ENCODE measurements around the gene SLC25A18.

DNA sequence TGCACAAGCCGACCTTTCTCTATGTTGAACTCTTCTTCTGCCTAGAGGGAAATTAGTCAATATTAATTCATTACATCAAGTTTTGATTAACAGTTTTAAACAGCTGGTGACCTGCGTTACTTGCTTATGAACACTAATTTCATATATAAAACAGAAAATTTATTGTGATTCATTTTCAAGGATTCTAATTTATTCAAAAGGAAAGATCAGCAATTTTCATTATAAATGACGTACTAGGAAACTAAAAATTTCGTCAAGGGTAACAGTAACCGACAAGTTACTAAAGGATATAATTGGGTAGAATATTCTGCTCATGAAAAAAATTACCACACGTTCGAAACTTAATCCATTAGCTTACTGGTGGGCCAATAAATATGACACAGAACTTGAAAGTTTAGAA lies 50.0 kb downstream of the SLC25A18 start:
- TF ChIP-seq EZH2 (IDR thresholded peaks at IDR 0.05; ENCODE audit: low read depth) = no peak
- TF ChIP-seq, protein P1, sequence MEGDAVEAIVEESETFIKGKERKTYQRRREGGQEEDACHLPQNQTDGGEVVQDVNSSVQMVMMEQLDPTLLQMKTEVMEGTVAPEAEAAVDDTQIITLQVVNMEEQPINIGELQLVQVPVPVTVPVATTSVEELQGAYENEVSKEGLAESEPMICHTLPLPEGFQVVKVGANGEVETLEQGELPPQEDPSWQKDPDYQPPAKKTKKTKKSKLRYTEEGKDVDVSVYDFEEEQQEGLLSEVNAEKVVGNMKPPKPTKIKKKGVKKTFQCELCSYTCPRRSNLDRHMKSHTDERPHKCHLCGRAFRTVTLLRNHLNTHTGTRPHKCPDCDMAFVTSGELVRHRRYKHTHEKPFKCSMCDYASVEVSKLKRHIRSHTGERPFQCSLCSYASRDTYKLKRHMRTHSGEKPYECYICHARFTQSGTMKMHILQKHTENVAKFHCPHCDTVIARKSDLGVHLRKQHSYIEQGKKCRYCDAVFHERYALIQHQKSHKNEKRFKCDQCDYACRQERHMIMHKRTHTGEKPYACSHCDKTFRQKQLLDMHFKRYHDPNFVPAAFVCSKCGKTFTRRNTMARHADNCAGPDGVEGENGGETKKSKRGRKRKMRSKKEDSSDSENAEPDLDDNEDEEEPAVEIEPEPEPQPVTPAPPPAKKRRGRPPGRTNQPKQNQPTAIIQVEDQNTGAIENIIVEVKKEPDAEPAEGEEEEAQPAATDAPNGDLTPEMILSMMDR (conservative IDR thresholded peaks at IDR 0.05) = no peak

All from PC-9 (cell line).